NOMO-1 treated with dmso at 0.1 percent for 144 hours (cell line): ENCODE measurements around the gene SEMA4A.
"Not testable (repeated sequence)": the region's sequence is repeated elsewhere in the genome, so short reads cannot be mapped to it uniquely, and the experiment has no call there.

ENCODE experiments used
- DNase-seq: peaks from one replicate; lab custom pipeline; 2025; ENCODE audit not compliant: unreplicated experiment; lab: John Stamatoyannopoulos, UW

The SEMA4A gene

DNA sequence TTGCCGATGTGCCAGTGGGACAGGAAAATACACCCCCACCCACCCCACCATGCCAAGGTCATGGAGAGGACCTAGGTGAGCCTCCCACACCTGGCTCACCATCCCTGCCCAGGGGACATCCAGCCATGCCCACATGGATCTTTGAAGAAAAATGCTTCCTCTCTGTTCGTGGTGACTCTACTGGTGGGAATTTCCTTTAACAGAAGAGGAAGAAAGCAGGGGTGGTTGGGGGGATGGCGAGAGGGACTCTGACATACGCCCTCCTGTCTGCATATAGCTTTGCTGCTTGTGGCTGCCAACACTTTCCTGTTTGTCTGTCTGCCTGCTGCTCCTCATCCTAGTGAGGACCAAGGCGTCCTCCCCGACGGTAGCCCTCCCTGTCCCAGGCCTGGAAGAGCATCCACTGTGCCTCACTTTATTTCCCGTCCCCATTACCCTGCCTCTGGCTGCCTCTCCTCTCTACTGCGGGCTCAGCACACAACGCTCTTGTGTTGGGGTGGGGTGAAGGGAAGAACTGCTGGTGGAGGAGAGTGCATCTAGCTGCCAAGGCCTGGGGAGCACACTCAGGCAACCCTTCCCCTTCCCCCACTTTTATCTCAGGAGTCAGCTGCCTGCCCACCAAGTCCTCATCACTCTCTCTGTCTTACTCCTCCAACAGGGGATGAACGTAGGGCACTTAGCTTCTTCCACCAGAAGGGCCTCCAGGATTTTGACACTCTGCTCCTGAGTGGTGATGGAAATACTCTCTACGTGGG, 2.5 kb downstream of the SEMA4A start:
- no peak for DNase-seq

DNA sequence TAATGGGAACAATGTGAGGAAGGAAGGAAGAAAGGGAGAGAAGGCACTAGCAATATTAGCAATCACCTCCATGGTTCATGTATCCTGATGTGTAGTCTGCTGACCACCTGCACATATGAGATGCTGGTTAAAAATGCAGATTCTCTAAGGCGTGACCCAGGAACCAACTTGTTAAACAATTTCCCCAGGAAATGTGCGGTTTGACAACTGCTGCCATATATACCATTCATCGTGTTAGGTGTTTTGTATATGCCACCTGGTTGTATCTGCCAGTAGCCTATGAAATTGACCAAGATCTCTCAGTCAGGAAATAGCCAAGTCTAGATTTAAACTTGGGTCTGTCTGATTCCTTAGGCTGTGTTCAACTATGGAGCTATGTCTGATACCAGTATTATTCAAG, 4.1 kb downstream of the SEMA4A start:
- no peak for DNase-seq

DNA sequence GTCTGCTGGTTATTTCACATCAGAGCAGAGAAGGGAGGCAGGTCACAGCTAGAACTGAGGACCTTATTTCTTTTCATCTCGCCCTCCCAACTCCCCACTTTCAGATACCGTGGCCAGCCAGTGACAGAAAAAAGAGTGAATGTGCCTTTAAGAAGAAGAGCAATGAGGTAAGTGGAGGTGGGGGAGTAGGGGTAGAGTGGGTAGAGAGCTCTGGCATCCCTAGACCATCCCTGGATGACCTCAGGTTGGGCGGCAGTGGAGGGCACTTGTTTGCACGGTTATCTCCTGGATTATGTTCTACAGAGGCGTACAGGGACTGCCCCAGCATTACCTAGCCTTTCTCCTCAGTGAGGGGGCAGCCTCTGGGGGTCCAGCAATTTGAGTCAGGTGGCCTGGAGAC, 4.6 kb downstream of the SEMA4A start:
- DNase-seq, result no peak

DNA sequence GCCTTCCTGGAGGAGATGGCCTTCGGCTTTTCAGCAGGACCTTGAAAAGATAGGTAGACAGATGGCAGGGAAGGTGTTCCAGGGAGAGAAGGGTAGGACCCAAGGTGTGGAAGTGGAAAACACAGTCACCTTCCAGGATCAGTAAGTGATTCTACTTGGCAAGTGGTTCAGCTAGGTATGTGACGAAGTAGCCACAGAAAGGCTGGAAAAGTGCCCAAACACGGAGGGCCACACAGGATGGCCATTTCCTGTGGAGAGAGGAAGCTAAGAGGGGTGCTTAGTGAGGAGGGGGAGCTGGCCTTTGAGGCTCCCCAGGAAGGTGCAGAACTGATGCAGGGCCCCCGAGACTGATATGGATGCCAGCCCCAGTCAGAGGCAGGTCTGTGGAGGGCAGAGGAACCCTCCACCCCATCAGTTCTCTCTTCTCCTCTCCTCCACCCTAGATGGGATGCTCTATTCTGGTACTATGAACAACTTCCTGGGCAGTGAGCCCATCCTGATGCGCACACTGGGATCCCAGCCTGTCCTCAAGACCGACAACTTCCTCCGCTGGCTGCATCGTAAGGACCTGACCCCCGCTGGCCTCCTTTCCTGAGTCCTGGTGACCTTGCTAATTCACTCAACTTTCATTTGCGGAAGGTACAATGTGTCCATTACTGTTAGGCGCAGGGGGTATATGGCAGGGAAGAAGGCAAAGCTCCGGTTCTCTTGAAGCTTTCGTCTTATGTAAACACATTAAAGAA, 6.8 kb downstream of the SEMA4A start:
- no peak for DNase-seq

DNA sequence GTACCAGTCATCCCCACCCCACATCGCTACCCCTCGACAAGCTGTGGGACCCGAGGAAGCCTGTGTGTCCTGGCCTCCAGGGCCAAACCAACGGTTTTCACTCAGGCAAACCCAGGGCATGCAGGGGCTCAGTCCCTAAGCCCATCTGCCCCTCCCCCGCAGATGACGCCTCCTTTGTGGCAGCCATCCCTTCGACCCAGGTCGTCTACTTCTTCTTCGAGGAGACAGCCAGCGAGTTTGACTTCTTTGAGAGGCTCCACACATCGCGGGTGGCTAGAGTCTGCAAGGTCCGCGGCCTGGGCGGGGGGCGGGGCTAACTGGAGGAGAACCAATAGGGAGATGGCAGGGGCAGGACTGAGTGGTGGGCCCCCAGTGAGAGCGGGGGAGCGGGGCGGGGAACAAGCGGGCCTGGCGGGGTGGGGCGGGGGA, 7.4 kb downstream of the SEMA4A start:
- no peak for DNase-seq

DNA sequence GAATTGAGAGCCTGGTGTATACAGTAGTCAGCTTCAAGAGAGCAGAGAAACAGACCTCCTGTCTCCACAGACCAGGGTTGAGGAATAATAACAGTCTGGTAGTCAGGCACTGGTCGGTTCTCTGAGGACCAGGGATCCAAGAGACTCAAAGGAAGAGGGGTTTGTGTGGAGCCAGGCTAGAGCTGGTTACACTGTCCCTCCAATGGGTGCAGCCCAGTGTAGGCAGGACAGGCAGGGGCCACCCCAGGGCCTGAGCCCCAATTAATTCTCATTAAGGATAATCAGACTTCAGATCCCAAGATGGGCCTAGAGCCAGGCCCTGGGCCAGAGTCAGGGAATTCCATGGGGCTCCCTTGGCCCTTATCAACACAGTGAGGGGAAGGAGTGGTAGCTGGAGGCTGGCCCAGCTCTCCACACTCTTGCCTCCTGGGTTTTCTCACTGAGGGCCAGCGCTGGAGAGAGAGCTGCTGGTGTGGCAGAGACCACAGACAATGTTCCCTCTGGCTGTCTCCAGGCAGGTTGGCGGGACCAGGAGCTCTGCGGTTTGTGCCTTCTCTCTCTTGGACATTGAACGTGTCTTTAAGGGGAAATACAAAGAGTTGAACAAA, 9.1 kb downstream of the SEMA4A start:
- no peak for DNase-seq

DNA sequence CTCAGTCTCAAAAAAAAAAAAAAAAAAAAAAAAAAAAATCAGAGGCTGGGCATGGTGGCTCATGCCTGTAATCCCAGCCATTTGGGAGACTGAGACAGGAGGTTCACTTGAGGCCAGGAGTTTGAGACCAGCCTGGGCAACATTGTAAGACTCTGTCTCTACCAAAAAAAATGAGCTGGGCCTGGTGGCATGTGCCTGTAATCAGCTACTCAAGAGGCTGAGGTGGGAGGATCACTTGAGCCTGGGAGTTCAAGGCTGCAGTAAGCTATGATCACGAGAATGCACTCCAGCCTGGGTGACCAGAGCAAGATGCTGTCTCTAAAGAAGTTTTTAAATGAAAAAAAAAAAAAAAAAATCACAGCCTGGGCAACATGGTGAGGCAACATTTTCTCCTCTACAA, 10.3 kb downstream of the SEMA4A start:
- DNase-seq, result no peak

DNA sequence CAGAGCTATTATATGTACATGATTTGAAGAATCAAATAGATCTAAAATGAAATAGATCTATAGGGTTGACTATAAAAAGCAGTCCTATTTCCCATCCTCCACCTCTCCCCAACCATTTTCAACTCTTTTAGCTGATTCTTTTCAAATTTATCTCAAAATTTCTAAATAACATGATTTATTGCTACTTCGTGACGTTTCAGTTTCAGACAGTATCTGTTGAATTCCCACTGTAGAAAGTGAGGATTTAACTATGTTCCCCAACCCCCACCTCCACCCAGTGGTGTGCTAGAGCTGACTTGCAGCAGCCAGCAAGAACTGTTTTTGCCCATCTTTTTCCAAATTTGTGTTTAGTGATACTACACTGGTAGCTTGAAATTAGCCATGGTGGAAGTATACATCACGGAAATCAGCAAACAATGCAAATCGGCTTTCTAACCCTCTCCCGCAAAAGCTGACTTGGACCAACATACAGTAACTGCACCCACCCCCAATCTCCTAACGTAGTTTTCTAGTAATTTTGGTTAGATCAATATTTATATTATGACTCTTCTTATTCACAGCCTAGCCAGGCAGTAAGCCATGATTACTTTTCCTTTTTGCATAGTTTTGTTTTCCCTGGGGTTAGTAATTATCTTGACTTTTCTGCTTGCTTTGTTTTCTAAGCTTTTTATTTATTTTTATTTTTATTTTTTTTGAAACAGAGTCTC, 10.9 kb downstream of the SEMA4A start:
- DNase-seq, result no peak

DNA sequence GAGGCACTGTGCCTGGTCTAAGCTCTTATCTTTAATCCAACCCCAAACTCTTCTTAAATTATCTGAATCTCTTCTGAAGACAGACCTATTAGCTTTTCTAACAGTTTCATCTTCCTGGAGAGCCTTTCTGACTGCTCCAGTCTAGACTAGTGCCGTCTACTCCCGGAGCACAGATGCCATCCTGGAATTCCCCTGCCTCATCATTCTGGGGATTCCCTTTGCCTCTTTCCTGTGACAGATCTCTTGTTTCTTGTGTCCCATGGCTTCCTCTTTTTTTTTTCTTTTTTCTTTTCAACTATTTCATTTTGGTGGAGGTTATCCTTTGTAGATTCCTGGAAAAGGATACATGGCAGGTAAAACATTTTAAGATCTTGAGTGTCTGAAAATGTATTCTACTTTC, 11.7 kb downstream of the SEMA4A start:
- DNase-seq, result no peak

DNA sequence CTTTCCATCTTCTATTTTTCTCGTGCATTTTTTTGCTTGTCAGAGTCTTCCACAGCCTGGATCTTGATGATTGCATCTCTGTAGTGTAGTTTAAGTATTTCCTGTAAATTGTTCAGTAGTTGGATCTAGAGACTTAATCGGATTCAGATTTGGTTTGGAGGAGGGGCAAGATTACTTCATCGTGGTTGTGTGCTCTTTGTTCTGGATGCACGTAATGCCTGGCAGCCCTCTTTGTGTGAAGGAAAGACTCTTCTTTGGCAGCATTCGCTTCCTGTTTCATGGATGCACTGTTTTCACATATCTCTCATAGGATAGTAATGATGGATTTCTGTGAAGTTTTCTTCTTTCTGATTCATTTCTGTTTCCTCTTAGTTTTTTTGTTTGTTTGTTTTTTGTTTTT, 14.2 kb downstream of the SEMA4A start:
- no peak for DNase-seq

DNA sequence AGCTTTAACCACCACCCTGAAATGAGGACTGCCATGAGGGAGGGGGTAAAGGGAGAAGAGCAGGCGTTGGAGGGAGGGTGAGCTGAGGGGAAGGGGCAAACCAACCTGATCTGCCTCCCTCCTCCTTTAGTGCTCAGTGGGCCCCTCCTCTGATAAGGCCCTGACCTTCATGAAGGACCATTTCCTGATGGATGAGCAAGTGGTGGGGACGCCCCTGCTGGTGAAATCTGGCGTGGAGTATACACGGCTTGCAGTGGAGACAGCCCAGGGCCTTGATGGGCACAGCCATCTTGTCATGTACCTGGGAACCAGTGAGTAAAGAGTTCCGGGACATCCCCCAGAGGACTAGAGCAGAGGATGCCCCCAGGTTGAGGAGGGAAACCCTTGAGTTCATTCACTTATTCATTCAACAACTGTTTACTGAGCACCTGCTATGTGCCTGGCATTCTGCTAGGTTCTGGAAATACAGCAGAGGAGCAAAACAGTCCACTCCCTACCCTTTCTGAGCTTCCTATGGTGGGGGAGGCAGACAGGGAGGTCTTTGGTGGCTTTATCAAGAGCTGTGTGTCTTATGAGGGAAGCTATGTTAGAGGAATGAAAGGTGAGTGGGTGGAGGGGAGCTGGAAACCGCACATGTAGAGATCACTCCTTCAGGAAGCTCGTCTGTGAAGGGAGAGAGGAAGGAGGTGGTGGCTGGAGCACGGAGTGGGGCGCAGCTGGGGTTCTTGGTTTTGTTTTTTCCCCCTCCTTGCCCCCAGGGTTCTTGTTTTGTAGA, 19.5 kb downstream of the SEMA4A start:
- no peak for DNase-seq

DNA sequence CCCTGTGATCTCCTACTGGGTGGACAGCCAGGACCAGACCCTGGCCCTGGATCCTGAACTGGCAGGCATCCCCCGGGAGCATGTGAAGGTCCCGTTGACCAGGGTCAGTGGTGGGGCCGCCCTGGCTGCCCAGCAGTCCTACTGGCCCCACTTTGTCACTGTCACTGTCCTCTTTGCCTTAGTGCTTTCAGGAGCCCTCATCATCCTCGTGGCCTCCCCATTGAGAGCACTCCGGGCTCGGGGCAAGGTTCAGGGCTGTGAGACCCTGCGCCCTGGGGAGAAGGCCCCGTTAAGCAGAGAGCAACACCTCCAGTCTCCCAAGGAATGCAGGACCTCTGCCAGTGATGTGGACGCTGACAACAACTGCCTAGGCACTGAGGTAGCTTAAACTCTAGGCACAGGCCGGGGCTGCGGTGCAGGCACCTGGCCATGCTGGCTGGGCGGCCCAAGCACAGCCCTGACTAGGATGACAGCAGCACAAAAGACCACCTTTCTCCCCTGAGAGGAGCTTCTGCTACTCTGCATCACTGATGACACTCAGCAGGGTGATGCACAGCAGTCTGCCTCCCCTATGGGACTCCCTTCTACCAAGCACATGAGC, 23.3 kb downstream of the SEMA4A start:
- no peak for DNase-seq

DNA sequence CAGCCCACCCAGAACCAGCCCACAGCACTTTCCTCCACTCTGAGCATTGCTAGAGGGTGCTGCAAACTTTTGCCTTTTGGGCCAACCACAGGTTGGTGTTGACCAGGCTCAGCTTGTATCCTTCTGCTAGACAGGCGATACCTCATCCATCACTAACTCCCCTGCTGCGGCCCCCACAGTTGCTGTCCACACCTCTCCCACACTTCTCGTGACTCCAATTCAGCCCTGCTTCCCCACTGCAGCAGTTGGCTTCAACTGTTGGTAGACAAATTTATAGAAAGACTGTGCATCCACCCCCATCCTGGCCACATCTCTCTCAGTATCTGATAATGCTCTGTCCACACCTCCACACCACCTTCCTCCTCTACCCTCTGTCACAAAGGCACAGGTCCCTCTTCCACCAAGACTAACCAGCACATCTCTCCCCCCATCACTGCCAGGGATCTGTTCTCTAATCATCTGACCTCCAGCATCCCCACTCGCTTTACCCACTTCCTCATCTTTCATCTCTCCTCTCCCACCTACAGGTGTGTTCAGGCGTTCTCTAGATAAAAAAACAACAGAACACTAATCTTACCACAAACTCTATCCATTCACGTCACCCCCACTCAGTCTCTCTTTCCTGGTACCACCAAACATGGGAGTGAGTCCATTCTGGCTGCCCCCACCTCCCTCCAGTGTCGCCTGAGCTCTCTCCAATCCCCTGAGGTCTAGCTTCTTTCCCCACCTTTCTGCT, 24.7 kb downstream of the SEMA4A start:
- no peak for DNase-seq

DNA sequence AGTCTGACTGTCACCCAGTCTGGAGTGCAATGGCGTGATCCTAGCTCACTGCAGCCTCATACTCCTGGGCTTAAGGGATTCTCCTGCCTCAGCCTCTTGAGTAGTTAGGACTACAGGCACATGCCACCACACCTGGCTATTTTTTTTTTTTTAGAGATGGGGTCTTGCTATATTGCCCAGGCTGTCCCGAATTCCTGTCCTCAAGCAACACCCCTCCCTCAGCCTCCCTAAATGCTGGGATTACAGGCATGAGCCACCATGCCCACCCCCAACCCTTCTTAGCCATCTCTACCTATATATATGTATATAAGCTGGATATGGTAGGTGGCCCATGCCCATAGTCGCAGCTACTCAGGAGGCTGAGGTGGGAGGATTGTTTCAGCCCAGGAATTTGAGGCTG, 27.1 kb downstream of the SEMA4A start:
- DNase-seq, result no peak

DNA sequence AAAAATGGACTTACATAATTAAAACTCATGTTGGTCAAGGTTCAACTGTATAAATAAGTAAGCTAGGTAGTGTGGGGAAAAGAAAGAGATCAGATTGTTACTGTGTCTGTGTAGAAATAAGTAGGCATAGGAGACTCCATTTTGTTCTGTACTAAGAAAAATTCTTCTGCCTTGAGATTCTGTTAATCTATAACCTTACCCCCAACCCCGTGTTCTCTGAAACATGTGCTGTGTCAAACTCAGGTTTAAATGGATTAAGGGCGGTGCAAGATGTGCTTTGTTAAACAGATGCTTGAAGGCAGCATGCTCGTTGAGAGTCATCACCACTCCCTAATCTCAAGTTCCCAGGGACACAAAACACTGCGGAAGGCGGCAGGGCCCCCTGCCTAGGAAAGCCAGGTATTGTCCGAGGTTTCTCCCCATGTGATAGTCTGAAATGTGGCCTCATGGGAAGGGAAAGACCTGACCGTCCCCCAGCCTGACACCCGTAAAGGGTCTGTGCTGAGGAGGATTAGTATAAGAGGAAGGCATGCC, 28.1 kb downstream of the SEMA4A start:
- DNase-seq, result not testable (repeated sequence)

DNA sequence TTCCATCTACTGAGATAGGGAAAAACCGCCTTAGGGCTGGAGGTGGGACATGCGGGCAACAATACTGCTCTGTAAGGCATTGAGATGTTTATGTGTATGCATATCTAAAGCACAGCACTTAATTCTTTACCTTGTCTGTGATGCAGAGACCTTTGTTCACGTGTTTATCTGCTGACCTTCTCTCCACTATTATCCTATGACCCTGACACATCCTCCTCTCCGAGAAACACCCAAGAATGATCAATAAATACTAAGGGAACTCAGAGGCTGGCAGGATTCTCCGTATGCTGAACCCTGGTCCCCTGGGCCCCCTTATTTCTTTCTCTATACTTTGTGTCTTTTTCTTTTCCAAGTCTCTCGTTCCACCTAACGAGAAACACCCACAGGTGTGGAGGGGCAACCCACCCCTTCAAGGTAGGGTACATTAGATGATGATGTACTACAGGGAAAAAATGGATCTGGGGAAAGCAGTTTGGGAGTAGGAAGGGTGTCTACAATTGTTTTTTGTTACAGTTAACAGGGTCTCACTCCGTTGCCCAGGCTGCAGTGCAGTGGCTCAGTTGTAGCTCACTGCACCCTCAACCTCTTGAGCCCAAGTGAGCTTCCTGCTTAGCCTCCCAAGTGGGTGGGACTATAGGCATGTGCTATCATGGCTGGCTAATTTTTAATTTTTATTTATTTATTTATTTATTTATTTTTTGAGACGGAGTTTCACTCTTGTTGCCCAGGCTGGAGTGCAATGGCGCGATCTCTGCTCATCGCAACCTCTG, 28.8 kb downstream of the SEMA4A start:
- not testable (repeated sequence) for DNase-seq

DNA sequence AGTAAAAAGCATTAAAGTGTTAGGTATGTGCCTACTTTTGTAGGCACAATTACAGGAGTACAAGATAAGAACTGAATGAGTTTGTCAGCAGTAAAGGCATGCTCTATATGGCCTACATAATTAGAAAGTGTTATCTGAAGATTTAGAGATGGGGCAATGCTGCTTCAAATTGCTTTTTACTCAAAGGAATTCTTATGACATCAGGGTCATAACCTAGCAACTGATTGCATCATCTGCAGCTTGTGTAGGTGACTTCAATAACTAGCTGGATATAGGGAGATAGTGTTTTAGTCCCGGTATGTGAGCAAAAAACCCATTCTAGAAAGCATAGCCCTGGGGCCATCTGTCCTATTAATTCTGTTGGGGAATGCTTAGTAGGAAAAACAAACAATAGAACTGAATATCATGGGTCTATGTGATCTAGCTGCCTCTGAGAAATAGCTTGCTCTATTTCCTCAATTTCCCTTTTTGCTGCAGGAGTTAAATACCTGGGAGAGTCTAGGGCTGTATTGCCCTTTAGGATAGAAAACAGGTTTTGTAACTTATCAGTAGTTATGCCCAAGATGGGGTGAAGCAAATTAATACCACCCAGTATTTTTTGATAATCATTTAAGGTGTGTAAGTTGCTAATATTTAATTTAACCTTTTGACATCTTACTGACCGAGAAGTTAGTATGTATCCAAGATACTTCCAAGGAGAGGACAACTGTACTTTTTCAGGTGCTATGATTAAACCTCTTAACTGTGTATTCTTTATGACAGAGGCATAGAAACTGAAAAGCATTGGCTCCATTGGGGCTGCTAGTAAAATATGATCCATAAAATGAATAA, 33.2 kb downstream of the SEMA4A start:
- not testable (repeated sequence) for DNase-seq

DNA sequence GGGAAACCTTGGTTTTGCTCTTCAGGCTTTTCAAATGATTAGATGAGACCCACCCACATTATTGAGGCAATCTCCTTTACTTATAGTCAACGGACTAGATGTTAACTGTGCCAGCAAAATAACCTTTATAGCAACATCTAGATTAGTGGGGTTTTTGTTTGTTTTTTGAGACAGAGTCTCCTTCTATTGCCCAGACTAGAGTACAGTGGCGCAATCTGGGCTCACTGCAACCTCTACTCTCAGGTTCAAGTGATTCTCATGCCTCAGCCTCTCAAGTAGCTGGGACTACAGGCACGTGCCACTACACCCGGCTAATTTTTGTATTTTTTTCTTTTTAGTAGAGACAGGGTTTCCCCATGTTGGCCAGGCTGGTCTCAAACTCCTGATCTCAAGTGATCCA, 36.9 kb downstream of the SEMA4A start:
- not testable (repeated sequence) for DNase-seq
